ENCODE data around the gene IL6. TPM values are rescaled to one million over a fixed set of nuclear protein-coding genes. Genes with fewer than 3 reads are reported as not detected.
"Not testable (repeated sequence)": the region's sequence is repeated elsewhere in the genome, so short reads cannot be mapped to it uniquely, and the experiment has no call there.

The IL6 gene
- polyA plus RNA-seq, 2 of the 4 experiments (the other 2 are of a cell fraction): 1.3 to 2.9 TPM

GRCh38 chr7:22700559-22701002 is 26.4 kb upstream of the IL6 start (continued):
- TF ChIP-seq MYC (IDR thresholded peaks at IDR 0.05; ENCODE audit: borderline replicate concordance, low read length) (no peak), HOXB5 (CRISPR knock-in tag; IDR thresholded peaks at IDR 0.05) (no peak), POLR2AphosphoS2 (conservative IDR thresholded peaks at IDR 0.05; ENCODE audit: low read length) (no peak), HDAC2 (IDR thresholded peaks at IDR 0.05) (no peak), KDM1A (IDR thresholded peaks at IDR 0.05; ENCODE audit: low read depth) (no peak), GATA3 (IDR thresholded peaks at IDR 0.05; ENCODE audit: borderline replicate concordance) (no peak), FOSB (CRISPR knock-in tag; IDR thresholded peaks at IDR 0.05) (no peak), KDM5A (IDR thresholded peaks at IDR 0.05) (no peak)

- CTCF ChIA-PET: no interaction called here
Observed at GRCh38 chr7:22702516-22702915, 24.5 kb upstream of the IL6 start.

GRCh38 chr7:22703107-22703855 is 23.7 kb upstream of the IL6 start:
- DNase-seq (ENCODE audit: low read depth in 1 of 2, low spot score in 1 of 2); POLR2A ChIA-PET; FAIRE-seq; CTCF ChIA-PET; H3K4me2 ChIP-seq; H3K27ac ChIP-seq; H3K4me1 ChIP-seq; H3K9me3 ChIP-seq; ATAC-seq; H3K4me3 ChIP-seq: not testable (repeated sequence)
- WGBS (ENCODE audit: missing lambda C conversion rate): 79% methylated on average over 8 of the region's 10 CpGs

More at GRCh38 chr7:22702516-22702915, 24.5 kb upstream of the IL6 start:
- Histone ChIP-seq H3K4me2 (no peak overlapping the region), H3K4me1 (no peaks in the 10 kb centered on the region), H3K4me3 (no peak overlapping the region), H3K27ac (no peak overlapping the region), H3K9me3 (no peaks in the 10 kb centered on the region)
- POLR2A ChIA-PET: no interaction called here
- TF ChIP-seq ZFP36 (IDR thresholded peaks at IDR 0.05; ENCODE audit: borderline replicate concordance, partially characterized antibody) (no peak), CEBPB (IDR thresholded peaks at IDR 0.05) (no peak), SMC3 (IDR thresholded peaks at IDR 0.05) (no peak), MYC (IDR thresholded peaks at IDR 0.05; ENCODE audit: borderline replicate concordance, low read length) (no peak), USF2 (IDR thresholded peaks at IDR 0.05) (no peak), CHD4 (IDR thresholded peaks at IDR 0.05; ENCODE audit: borderline replicate concordance) (no peak), JUN (IDR thresholded peaks at IDR 0.05) (no peak), CBX8 (IDR thresholded peaks at IDR 0.05) (no peak), MAZ (IDR thresholded peaks at IDR 0.05; ENCODE audit: borderline replicate concordance, low read depth, low read length) (no peak), RAD21 (conservative IDR thresholded peaks at IDR 0.05 in 1 of 2, IDR thresholded peaks at IDR 0.05 in 1 of 2) (no peak)
- no peak for FAIRE-seq
- no peak for ATAC-seq
- WGBS (ENCODE audit: missing lambda C conversion rate): 63% methylated on average over 4 of the region's 4 CpGs
- DNase-seq (ENCODE audit: low read depth in 1 of 2, low spot score in 1 of 2): no peak

- POLR2A ChIA-PET; H3K4me3 ChIP-seq; H3K4me1 ChIP-seq; FAIRE-seq; H3K9me3 ChIP-seq; ATAC-seq; H3K4me2 ChIP-seq; H3K27ac ChIP-seq; CTCF ChIA-PET; DNase-seq (ENCODE audit: low read depth in 1 of 2, low spot score in 1 of 2): not testable (repeated sequence)
- 60% methylated on average over 17 of the region's 17 CpGs for WGBS (ENCODE audit: missing lambda C conversion rate)
Observed at GRCh38 chr7:22703978-22704610, 22.9 kb upstream of the IL6 start.

GRCh38 chr7:22704722-22705121 is 22.3 kb upstream of the IL6 start:
- H3K27ac ChIP-seq: not testable (repeated sequence)

GRCh38 chr7:22705874-22706273 is 21.1 kb upstream of the IL6 start:
- ATAC-seq; DNase-seq (ENCODE audit: low read depth in 1 of 2, low spot score in 1 of 2); FAIRE-seq; H3K9me3 ChIP-seq; H3K27ac ChIP-seq; H3K4me3 ChIP-seq; POLR2A ChIA-PET; H3K4me2 ChIP-seq; H3K4me1 ChIP-seq: not testable (repeated sequence)
- CTCF ChIA-PET: interaction anchor here (1.5 kb wide), 1 partner anchor 21 kb away, joined by 4 read pairs; the partner anchor contains the start of gene IL6
- WGBS (ENCODE audit: missing lambda C conversion rate): 79% methylated on average over 7 of the region's 7 CpGs

More at GRCh38 chr7:22704722-22705121, 22.3 kb upstream of the IL6 start:
- CTCF ChIA-PET; H3K9me3 ChIP-seq; H3K4me3 ChIP-seq; POLR2A ChIA-PET; FAIRE-seq; H3K4me1 ChIP-seq; ATAC-seq; H3K4me2 ChIP-seq; DNase-seq (ENCODE audit: low read depth in 1 of 2, low spot score in 1 of 2): not testable (repeated sequence)
- WGBS (ENCODE audit: missing lambda C conversion rate): 65% methylated on average over 6 of the region's 6 CpGs

- POLR2A ChIA-PET; H3K4me3 ChIP-seq; FAIRE-seq; ATAC-seq; H3K4me1 ChIP-seq; H3K27ac ChIP-seq; CTCF ChIA-PET; H3K9me3 ChIP-seq; DNase-seq (ENCODE audit: low read depth in 1 of 2, low spot score in 1 of 2); H3K4me2 ChIP-seq: not testable (repeated sequence)
- WGBS (ENCODE audit: missing lambda C conversion rate): 89% methylated on average over 6 of the region's 6 CpGs
Observed at GRCh38 chr7:22707026-22707691, 19.8 kb upstream of the IL6 start.

All from A549 (cell line).